Measurements from ENCODE around the gene DEFB119.

- TF ChIP-seq ZNF773 (CRISPR knock-in tag; IDR thresholded peaks at IDR 0.05; ENCODE audit: borderline replicate concordance) (no peak), FOXP1 (IDR thresholded peaks at IDR 0.05) (no peak), FOXP1 (CRISPR knock-in tag; IDR thresholded peaks at IDR 0.05) (no peak), ZNF670 (CRISPR knock-in tag; IDR thresholded peaks at IDR 0.05; ENCODE audit: borderline replicate concordance) (no peak), POLR2A (IDR thresholded peaks at IDR 0.05; ENCODE audit: insufficient read depth in 1 of 2, low read depth in 2 of 2, low read length in 2 of 2) (no peak), ADNP (CRISPR knock-in tag; IDR thresholded peaks at IDR 0.05) (no peak), RBM39 (IDR thresholded peaks at IDR 0.05; ENCODE audit: low read depth, low read length, poor library complexity, severe bottlenecking) (no peak), SMAD3 (CRISPR knock-in tag; IDR thresholded peaks at IDR 0.05) (no peak), ZBTB21 (CRISPR knock-in tag; IDR thresholded peaks at IDR 0.05) (no peak), EZH2 (conservative IDR thresholded peaks at IDR 0.05; ENCODE audit: low read depth, low read length) (no peak), ZNF317 (CRISPR knock-in tag; IDR thresholded peaks at IDR 0.05) (no peak), ASH2L (IDR thresholded peaks at IDR 0.05; ENCODE audit: insufficient read length, low read depth, low read length) (no peak), ELF1 (CRISPR knock-in tag; IDR thresholded peaks at IDR 0.05) (no peak), ZNF878 (CRISPR knock-in tag; IDR thresholded peaks at IDR 0.05) (no peak)
- TF ChIP-seq, protein P1, sequence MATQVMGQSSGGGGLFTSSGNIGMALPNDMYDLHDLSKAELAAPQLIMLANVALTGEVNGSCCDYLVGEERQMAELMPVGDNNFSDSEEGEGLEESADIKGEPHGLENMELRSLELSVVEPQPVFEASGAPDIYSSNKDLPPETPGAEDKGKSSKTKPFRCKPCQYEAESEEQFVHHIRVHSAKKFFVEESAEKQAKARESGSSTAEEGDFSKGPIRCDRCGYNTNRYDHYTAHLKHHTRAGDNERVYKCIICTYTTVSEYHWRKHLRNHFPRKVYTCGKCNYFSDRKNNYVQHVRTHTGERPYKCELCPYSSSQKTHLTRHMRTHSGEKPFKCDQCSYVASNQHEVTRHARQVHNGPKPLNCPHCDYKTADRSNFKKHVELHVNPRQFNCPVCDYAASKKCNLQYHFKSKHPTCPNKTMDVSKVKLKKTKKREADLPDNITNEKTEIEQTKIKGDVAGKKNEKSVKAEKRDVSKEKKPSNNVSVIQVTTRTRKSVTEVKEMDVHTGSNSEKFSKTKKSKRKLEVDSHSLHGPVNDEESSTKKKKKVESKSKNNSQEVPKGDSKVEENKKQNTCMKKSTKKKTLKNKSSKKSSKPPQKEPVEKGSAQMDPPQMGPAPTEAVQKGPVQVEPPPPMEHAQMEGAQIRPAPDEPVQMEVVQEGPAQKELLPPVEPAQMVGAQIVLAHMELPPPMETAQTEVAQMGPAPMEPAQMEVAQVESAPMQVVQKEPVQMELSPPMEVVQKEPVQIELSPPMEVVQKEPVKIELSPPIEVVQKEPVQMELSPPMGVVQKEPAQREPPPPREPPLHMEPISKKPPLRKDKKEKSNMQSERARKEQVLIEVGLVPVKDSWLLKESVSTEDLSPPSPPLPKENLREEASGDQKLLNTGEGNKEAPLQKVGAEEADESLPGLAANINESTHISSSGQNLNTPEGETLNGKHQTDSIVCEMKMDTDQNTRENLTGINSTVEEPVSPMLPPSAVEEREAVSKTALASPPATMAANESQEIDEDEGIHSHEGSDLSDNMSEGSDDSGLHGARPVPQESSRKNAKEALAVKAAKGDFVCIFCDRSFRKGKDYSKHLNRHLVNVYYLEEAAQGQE (IDR thresholded peaks at IDR 0.05; ENCODE audit: borderline replicate concordance in 1 of 2, low read depth in 1 of 2, low read length in 2 of 2) = no peak
Measured at GRCh38 chr20:31355981-31356380, 34.4 kb downstream of the DEFB119 start.

Data from HepG2 (cell line).